Chondrocyte (in vitro differentiated cells): ENCODE data around the gene IDH2. TPM values are rescaled to one million over a fixed set of nuclear protein-coding genes. Genes with fewer than 3 reads are reported as not detected.

Source experiments
- DNase-seq: peaks from one replicate; pipeline ENCODE4 v3.0.0; 2021; ENCODE audit warnings: mixed read lengths, low spot score
- H3K27ac Mint-ChIP-seq: one replicate; pipeline ENCODE4 v1.8.0; 2021; ENCODE audit warnings: mild to moderate bottlenecking, moderate library complexity, mixed read lengths; ENCODE audit not compliant: unreplicated experiment
- H3K27me3 Mint-ChIP-seq: 2 replicates; pipeline ENCODE4 v1.8.0; 2021; ENCODE audit warnings: low read depth, mixed read lengths
- H3K36me3 Mint-ChIP-seq: 2 replicates; pipeline ENCODE4 v1.8.0; 2021; ENCODE audit warnings: low read depth, mixed read lengths
- H3K4me1 Mint-ChIP-seq: 2 replicates; pipeline ENCODE4 v1.8.0; 2021; ENCODE audit warnings: low read depth, mild to moderate bottlenecking, mixed read lengths
- H3K4me3 Mint-ChIP-seq: one replicate; pipeline ENCODE4 v1.8.0; 2021; ENCODE audit warnings: mild to moderate bottlenecking, moderate library complexity, mixed read lengths; ENCODE audit not compliant: unreplicated experiment
- H3K9me3 Mint-ChIP-seq: 2 replicates; pipeline ENCODE4 v1.8.0; 2021; ENCODE audit warnings: low read depth, mixed read lengths
- CTCF ChIP-seq: fragments of 200-600 bp; sonication (generic); IDR thresholded peaks from 2 replicates; pipeline ENCODE4 v1.5.0; 2021; ENCODE audit warnings: antibody characterized with exemption, mild to moderate bottlenecking, moderate library complexity
- total RNA-seq: library from RNA; stranded (reverse); gene quantifications from 3 replicates; pipeline ENCODE4 v1.2.1, GENCODE V29; 2021

The IDH2 gene
- total RNA-seq, 1 donor from 2014 or later, result 126 TPM

GRCh38 chr15:90132437-90132836, 30.2 kb upstream of the IDH2 start:
- peak; percentile 5 for DNase-seq
- no peak overlapping the region for H3K27ac Mint-ChIP-seq
- H3K4me3 Mint-ChIP-seq, result no peak overlapping the region
- TF ChIP-seq CTCF, result no peak
- no peaks in the 10 kb centered on the region for H3K9me3 Mint-ChIP-seq
- no peaks in the 10 kb centered on the region for H3K4me1 Mint-ChIP-seq
- H3K27me3 Mint-ChIP-seq, result peaks cover 6% of the 10 kb centered on the region
- H3K36me3 Mint-ChIP-seq, result no peaks in the 10 kb centered on the region

GRCh38 chr15:90131848-90132247, 29.6 kb upstream of the IDH2 start:
- DNase-seq, result peak; percentile 10
- peaks cover 3% of the 10 kb centered on the region for H3K4me1 Mint-ChIP-seq
- H3K27ac Mint-ChIP-seq, result no peak overlapping the region

GRCh38 chr15:90130291-90130690, 28.0 kb upstream of the IDH2 start:
- H3K9me3 Mint-ChIP-seq, result no peaks in the 10 kb centered on the region
- H3K27me3 Mint-ChIP-seq, result peaks cover 6% of the 10 kb centered on the region
- DNase-seq, result peak; percentile 43
- H3K27ac Mint-ChIP-seq, result no peak overlapping the region
- H3K4me3 Mint-ChIP-seq, result no peak overlapping the region
- H3K36me3 Mint-ChIP-seq, result no peaks in the 10 kb centered on the region
- TF ChIP-seq CTCF, result no peak
- H3K4me1 Mint-ChIP-seq, result peaks cover 7% of the 10 kb centered on the region

More at GRCh38 chr15:90131848-90132247, 29.6 kb upstream of the IDH2 start:
- Mint-ChIP-seq H3K9me3 (no peaks in the 10 kb centered on the region), H3K27me3 (peaks cover 6% of the 10 kb centered on the region), H3K36me3 (no peaks in the 10 kb centered on the region), H3K4me3 (no peak overlapping the region)
- no peak for TF ChIP-seq CTCF

- no peak for TF ChIP-seq CTCF
- Mint-ChIP-seq H3K9me3 (no peaks in the 10 kb centered on the region), H3K4me3 (no peak overlapping the region), H3K36me3 (no peaks in the 10 kb centered on the region), H3K27ac (no peak overlapping the region), H3K4me1 (peaks cover 7% of the 10 kb centered on the region), H3K27me3 (no peaks in the 10 kb centered on the region)
- DNase-seq, result peak; percentile 52
Measured at GRCh38 chr15:90126596-90127435, 24.5 kb upstream of the IDH2 start.

- no peaks in the 10 kb centered on the region for H3K27me3 Mint-ChIP-seq
- no peaks in the 10 kb centered on the region for H3K36me3 Mint-ChIP-seq
- no peak overlapping the region for H3K27ac Mint-ChIP-seq
- no peak overlapping the region for H3K4me3 Mint-ChIP-seq
- TF ChIP-seq CTCF, result no peak
- no peak for DNase-seq
- no peaks in the 10 kb centered on the region for H3K9me3 Mint-ChIP-seq
- H3K4me1 Mint-ChIP-seq, result peaks cover 7% of the 10 kb centered on the region
Measured at GRCh38 chr15:90126022-90126421, 23.8 kb upstream of the IDH2 start.
